Measurements from ENCODE around the gene YEATS4.

The YEATS4 gene

DNA sequence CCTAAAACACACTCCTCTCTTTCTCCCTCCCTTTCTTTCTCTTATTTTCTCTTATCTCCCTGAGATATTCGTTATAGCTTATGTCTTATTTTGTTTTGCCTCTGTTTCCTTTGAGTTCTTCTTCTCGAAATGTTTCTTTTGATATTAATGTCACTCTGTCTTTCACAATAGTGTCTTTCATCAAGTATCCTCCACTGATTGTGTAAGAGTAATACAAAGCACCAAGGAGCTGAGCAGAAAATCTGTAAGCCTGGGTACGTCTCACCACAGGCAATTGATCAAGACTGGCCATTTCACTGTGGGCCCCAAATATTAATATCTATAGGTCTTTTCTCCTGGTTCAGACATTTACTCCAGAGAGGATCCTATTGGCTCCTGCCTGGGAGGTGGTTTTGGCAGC is 16.2 kb upstream of the YEATS4 start:
- DNase-seq = no peak

DNA sequence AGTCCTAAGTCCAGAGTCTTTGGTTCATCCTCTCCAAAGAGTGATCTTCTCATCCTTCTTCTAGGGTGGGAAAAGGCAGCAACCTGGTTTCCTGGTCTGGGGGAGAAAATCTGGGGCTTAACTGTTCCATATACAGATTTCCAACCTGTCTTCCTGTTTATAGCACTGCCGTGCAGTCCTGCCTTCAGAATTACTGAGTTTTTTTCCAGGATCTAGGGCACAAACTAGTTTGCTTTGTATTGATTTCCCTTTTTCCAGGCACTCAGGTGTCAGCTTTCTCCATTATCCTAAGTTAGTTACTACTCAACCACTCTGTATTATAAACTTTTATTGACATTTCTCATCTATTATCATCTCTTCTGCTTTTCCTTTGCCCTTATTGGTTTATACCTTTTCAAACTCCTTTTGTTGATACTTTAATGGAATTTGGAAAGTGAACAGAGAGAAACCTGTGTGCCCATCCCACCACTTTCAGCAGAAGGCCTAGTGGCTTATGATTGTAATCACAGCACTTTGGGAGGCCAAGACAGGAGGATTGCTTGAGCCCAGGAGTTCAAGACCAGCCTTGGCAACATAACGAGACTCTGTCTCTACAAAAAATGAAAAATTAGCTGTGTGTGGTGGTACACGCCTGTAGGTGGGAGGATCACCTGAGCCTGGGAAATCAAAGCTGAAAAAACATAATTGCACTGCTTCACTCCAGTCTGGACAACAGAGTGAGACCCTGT is 15.5 kb upstream of the YEATS4 start:
- DNase-seq = no peak

DNA sequence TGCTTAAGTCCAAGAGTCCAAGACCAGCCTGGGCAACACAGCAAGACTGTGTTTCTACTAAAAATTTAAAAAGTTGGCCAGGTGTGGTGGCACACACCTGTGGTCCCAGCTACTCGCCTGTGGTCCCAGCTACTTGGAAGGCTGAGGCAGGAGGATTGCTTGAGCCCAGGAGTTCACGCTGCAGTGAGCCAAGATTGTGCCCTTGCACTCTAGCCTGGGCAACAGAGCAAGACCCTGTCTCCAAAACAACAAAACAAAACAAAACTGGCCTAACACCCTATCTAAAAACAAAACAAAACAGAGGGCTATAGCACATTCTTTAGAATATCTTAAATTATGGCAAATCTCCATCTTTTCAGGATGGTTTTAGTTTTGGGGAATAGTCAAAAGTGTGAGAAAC is 14.5 kb upstream of the YEATS4 start:
- DNase-seq = no peak

DNA sequence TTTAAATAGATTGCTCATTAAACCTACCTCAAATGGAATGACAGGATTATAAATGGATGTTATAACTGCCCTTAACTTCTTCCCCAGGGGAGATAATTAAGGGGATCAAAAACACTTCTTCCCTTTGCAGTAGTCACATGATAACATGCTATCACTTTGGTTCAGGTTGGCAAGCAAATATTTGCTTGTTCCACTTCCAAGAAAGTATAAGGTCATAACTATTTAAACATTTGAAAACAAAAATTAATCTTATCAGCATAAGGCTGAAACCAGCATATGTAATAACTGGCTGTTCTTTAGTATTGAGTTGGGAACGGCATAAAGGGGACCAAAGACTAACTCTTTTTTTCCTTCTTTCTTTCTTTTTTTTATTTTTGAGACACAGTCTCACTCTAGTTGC is 13.8 kb upstream of the YEATS4 start:
- no peak for DNase-seq

- peak; percentile 36 for DNase-seq
These were observed 11.2 kb upstream of the YEATS4 start, which contains the start of gene LYZ for GRCh38 chr12:69348162-69348938. LYZ (plus strand) TSS chr12:69348381; CDS start chr12:69348409, 28 bp downstream.

GRCh38 chr12:69350002-69350626 is 9.4 kb upstream of the YEATS4 start:
- DNase-seq = no peak

DNA sequence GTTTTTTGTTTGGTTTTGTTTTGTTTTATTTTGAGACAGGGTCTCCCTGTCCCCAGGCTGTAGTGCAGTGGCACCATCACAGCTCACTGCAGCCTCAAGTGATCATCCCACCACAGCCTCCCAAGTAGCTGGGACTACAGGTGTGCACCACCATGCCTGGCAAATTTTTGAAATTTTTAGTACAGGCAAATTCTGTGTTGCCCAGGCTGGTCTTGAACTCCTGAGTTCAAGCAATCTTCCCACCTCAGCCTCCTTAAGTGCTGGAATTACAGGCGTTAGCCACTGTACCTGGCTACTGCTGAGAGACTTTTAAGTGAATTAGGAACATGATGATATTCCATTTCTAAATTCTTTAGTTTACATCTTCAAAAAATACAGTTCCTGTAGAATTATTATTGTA is 8.8 kb upstream of the YEATS4 start:
- no peak for DNase-seq

- DNase-seq = no peak
These were observed 7.9 kb upstream of the YEATS4 start for GRCh38 chr12:69351462-69352236.

- no peak for DNase-seq
These were observed 6.6 kb upstream of the YEATS4 start for GRCh38 chr12:69352904-69353303.

DNA sequence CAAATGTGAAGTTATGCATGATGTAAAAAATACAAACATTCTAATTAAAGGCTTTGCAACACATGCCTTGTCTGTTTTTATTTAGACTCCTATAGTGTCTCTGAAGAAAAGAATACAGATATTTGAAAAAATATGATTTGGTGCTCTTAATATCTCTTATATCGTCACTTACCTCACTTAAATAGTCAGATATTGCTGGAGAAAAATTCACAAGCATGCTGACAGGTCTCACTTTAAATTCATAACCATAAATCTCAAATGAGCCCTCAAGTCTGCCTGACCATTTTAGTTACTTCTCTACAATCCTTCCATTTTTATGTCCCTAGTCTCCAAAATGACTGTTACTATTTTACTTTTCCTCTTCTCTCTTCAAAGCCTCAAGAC is 5.4 kb upstream of the YEATS4 start:
- DNase-seq = no peak

- no peak for DNase-seq
These were observed 4.9 kb upstream of the YEATS4 start for GRCh38 chr12:69354556-69355187.

DNA sequence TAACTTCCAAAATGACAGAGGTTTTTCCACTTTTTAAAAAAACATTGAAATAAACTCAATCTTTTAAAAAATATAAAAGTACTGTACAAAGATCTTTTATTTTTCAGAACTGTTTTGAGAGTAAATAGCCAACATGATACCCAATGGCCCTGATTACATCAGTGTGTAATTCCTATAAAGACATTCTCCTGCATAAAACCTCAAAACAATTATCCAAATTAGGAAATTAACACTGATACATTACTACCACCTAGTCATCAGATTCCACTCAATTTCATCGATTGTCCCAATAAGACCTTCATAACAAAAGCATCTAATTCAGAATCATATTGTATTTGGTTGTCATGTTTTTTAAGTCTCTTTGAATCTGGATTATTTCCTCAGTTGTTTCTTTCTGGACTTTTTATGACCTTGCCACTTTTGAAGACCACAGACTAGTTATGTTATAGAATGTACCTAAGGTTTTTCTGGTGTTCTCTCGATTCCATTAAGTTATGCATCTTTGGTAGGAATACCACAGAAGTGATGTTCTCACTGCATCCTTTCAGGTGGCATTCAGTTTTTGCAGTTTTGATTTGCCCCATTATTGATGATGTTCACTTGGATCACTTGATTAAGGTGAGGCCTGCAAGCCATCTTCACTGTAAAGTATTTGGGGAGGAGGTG is 4.0 kb upstream of the YEATS4 start:
- no peak for DNase-seq

DNA sequence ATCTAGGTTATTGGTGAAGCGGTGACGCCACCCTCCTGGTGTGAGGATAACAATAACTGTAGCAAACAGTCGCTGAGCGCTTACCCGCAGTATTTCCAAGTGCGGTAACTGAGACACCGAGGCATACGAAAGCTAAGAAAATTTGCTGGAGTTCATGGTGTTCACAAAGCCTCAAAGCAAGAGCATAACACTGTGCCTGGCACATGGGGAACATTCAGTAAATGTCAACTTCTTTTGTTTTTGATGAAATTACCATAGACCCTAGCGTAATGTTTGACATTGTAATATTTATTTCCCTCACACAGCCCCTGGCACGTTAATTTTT is 767 bp downstream of the YEATS4 start:
- no peak for DNase-seq

DNA sequence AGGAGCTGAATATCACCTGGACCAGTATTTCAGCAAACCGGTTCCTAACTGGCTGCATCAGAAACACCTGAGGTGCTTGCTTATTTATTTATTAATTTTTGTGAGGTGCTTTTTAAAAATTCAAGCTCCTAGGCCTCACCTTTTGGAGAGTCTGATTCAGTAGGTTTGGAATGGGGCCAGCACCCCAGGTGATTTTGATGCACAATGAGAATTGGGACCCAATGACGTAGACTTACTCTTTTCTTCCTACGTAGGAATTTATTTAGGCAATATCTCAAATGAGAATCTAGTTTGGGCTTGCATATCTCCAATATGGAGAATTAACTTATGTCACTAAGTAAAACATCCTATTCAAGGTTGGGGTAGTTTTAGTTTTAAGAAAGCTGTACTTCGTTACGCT is 7.3 kb downstream of the YEATS4 start:
- DNase-seq = no peak

GRCh38 chr12:69368171-69368570 is 8.6 kb downstream of the YEATS4 start:
- no peak for DNase-seq

- no peak for DNase-seq
These were observed 23.5 kb downstream of the YEATS4 start for GRCh38 chr12:69383074-69383473.

- DNase-seq = no peak
These were observed 25.5 kb downstream of the YEATS4 start for GRCh38 chr12:69385038-69385437.

GRCh38 chr12:69386921-69387320 is 27.4 kb downstream of the YEATS4 start:
- no peak for DNase-seq

DNA sequence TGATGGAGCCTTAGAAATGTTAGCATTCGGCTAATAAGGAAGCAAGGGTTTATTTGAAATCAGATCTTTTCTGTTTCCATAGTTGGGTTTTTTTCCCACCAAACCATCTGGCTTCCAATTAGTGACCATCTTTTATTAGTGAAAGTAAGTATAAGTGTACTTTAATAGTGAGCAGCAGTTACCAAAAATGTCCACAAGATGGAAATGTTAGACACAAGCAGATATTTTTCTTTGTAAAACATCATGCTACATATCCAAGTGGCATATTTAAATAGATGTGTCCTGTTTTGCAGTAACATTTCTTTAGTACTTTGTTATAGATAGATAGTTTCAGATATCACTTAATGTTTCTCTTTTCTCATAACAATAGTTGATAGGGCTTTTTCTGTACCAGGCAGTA is 28.8 kb downstream of the YEATS4 start:
- peak; percentile 14 for DNase-seq

- DNase-seq = no peak
These were observed 30.3 kb downstream of the YEATS4 start for GRCh38 chr12:69389831-69390230.

GRCh38 chr12:69392179-69392928 is 32.8 kb downstream of the YEATS4 start:
- no peak for DNase-seq

GRCh38 chr12:69396041-69396440 is 36.5 kb downstream of the YEATS4 start:
- no peak for DNase-seq

Data from CD4-positive, alpha-beta T cell treated with Interleukin-21 for 1 hour (primary cell).